Iris pigment epithelial cell (primary cell): ENCODE measurements around the gene SERPINB2.
"Not testable (repeated sequence)": the region's sequence is repeated elsewhere in the genome, so short reads cannot be mapped to it uniquely, and the experiment has no call there.

Source experiments
- DNase-seq: peaks from one replicate; pipeline ENCODE4 v3.0.0-alpha.2; 2011; ENCODE audit warnings: low read depth

The SERPINB2 gene

DNA sequence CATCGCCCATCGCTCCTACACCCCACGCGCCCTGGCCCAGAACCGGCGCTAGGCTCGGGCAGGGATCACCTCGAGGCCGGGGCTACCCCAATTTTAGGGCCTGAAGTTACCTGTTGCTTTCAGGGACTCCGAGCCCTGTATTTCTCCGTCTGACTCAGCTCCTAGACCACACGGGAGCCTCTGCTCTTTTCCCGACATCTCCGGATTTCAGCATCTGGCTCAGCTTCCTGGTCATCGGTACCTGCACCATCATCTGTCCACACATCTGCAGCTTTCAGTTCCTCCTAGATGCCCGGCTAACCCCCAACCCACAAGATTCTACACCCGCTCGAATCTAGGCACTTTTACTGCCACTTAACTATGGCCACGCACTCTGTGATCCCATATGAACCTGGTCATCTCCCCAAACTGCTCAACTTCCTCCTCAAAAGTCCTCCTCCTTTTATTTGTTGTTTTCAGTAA, 49.5 kb downstream of the SERPINB2 start:
- no peak for DNase-seq

DNA sequence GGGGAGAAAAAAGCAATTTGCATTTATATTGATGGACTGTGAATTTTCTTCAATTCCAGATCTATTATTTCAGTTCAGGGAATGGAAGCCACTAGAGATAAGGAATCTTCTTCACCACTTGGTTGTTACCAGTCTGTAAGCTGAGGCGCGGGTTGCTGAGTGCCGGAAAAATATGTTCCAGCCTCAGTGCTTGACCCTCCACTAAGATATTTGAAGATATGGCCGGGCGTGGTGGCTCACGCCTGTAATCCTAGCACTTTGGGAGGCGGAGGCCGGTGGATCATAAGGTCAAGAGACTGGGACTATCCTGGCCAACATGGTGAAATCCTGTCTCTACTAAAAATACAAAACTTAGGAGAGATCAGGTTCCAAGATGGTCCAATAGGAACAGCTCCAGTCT, 52.5 kb downstream of the SERPINB2 start:
- no peak for DNase-seq

DNA sequence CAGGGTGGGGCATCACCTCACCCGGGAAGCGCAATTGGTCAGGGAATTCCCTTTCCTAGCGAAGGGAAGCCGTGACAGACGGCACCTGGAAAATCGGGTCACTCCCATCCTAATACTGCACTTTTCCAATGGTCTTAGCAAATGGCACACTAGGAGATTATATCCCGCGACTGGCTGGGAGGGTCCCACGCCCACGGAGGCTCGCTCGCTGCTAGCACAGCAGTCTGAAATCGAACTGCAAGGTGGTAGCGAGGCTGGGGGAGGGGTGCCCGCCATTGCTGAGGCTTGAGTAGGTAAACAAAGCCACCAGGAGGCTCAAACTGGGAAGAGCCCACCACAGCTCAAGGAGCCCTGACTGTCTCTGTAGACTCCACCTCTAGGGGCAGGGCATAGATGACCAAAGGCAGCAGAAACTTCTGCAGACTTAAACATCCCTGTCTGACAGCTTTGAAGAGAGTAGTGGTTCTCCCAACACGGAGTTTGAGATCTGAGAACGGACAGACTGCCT, 53.1 kb downstream of the SERPINB2 start:
- not testable (repeated sequence) for DNase-seq

DNA sequence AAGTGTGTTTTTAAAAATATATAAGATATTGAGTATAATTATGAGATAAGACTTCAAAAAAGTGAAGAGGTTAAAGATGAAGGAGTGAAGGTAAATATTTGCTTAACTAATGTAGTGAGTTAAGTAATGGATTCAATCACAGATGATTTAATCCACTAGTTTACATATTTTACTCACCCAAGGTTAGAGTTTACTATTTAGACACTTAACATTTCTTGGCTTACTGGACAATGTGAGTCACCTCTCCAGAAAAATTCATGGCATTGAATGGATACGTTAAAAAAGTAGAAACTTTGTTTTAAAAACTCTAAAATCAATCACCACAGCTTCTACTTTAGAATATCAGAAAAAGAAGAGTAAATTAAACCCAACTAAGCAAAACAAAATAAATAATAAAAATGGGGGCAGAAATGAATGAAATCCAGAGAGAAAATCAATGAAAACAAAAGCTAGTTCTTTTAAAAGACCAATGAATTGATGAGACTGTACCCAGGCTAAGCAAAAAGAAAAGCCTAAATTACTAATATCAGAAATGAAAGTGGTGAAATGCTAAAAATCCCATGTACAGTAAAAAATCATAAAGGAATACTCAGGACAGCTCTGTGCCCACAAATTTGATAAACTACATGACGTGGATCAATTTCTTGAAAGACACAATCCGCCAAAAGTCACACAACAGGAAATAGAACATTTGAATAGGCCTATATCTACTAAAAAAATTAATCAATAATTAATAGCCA, 59.7 kb downstream of the SERPINB2 start:
- no peak for DNase-seq

DNA sequence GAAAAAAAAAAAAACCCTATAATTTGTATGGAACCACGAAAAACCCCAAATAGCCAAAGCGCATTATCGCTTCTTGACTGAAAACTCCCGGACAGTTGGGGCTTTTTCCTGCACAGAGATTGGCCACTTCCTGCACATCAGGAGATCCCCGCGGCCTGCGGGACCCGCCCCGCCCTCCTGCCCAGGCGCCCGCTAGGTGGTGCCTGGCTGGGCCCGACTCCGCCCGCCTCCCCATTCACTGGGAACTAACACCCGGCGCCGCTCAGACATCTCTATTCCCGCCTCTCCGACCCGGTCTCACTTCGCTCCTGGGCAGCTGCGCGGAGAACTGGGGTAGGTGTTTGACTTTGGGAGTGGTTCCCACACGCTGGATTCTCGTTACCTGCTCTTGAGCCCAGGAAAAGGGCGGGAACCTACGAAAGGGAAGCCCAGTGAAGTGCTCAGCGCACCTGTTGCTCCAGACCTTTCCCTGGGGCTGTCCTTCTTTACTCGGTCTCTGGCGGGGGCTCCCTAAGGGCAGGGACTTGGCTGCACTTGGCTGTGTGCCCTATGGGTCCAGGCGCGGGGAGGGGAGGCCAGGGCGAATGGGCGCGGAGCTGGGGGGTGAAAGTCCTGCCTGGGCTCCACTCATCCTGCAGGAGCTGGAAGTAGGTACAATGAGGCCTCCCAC, 61.7 kb downstream of the SERPINB2 start, which contains the start of gene HMSD:
Gene HMSD, plus strand, starts transcription at position 234 of the 670 bp plus-strand sequence. CDS start 4,155 bp downstream, outside the sequence.
- peak; percentile 37 for DNase-seq

DNA sequence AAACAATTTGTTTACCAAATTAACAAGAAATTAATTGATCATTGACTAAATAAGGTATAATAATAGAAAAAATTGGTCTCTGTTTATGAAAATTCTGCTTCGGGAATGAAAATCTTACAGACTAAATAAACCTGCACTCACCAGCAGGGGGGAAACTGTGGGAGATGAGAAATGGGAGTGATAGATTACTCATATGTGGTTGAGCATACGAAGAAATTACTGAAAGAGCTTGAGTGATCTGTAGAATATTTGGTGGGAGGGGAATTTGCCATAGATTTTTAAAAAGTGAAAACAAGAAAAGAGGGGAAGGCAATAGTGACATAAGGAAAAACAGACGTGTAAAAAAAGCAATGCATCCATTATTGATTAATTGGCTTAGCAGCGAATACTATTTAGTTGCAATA, 63.8 kb downstream of the SERPINB2 start:
- peak; percentile 57 for DNase-seq
